Kidney tubule cell (primary cell): ENCODE results near the gene CXXC5.

Experiments used
- DNase-seq: peaks from one replicate; pipeline ENCODE4 v3.0.0-alpha.2; 2018; ENCODE audit warnings: low spot score

Gene CXXC5

GRCh38 chr5:139692679-139693308 is 44.6 kb downstream of the CXXC5 start:
- DNase-seq = no peak

- no peak for DNase-seq
These were observed 45.7 kb downstream of the CXXC5 start for GRCh38 chr5:139693676-139694364.

GRCh38 chr5:139694556-139695177 is 46.5 kb downstream of the CXXC5 start:
- no peak for DNase-seq

GRCh38 chr5:139695178-139695573 is 47.0 kb downstream of the CXXC5 start:
- DNase-seq = no peak

- no peak for DNase-seq
These were observed 48.2 kb downstream of the CXXC5 start for GRCh38 chr5:139696167-139696893.

GRCh38 chr5:139696894-139697658 is 48.9 kb downstream of the CXXC5 start:
- DNase-seq = peak; percentile 97

GRCh38 chr5:139698490-139699146 is 50.5 kb downstream of the CXXC5 start:
- peak; percentile 54 for DNase-seq

- DNase-seq = no peak
These were observed 51.2 kb downstream of the CXXC5 start for GRCh38 chr5:139699351-139699750.

- DNase-seq = no peak
These were observed 52.5 kb downstream of the CXXC5 start for GRCh38 chr5:139700711-139701055.

GRCh38 chr5:139701056-139701741 is 53.0 kb downstream of the CXXC5 start:
- no peak for DNase-seq

GRCh38 chr5:139702548-139702947 is 54.4 kb downstream of the CXXC5 start:
- no peak for DNase-seq

GRCh38 chr5:139704748-139705147 is 56.6 kb downstream of the CXXC5 start:
- no peak for DNase-seq

GRCh38 chr5:139705191-139705590 is 57.0 kb downstream of the CXXC5 start:
- no peak for DNase-seq

GRCh38 chr5:139705655-139706587 is 57.8 kb downstream of the CXXC5 start:
- DNase-seq = no peak

- DNase-seq = no peak
These were observed 59.4 kb downstream of the CXXC5 start for GRCh38 chr5:139707445-139708003.

- no peak for DNase-seq
These were observed 60.3 kb downstream of the CXXC5 start for GRCh38 chr5:139708434-139708861.

- peak; percentile 95 for DNase-seq
These were observed 60.9 kb downstream of the CXXC5 start for GRCh38 chr5:139708877-139709581.

GRCh38 chr5:139709582-139710318 is 61.6 kb downstream of the CXXC5 start:
- DNase-seq = no peak
